Ramos (cell line): ENCODE measurements around the gene TFAP2D.

ENCODE experiments used
- in situ Hi-C: fragments of 300-500 bp; cut with MboI; formaldehyde crosslinking; loops from one replicate; pipeline ENCODE4 v1.14.3; 2022; ENCODE audit warnings: low sequenced_read_pairs; ENCODE audit not compliant: unreplicated experiment

The TFAP2D gene

DNA sequence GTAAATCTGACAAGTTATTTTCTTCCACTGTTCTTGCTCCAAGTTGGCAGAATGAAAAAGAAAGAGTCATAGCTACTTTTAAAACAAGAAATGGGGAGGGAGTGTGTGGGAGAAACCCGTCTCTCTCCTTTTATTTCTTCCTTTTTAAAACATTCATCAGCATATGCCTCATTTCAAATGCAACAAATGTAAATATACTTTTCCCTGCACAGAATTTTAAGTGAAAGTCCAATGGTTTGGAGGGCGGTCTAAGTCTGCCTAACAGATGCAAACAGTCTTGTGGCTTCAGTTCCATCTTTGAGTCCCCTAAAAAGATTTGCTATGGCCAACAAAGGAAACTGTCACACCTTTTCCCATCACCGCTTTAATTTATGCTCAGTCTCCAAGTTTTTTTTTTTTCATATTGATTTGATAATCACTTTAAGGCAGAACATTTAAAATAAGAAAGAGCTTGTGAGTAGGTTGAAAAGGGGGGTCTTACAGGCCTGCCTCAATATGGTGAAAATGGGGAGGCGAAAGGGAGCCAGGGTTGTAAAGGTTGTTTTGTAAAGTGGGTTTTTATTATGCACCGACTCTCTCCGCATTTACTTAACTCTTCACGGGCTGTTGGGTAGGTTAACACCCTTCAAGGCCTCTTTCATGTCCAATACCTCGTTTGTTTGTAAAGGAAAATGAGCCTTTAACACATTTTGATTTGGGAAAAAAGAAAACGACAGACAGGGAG lies 4.6 kb downstream of the TFAP2D start:
- in situ Hi-C loops = no loop called here

DNA sequence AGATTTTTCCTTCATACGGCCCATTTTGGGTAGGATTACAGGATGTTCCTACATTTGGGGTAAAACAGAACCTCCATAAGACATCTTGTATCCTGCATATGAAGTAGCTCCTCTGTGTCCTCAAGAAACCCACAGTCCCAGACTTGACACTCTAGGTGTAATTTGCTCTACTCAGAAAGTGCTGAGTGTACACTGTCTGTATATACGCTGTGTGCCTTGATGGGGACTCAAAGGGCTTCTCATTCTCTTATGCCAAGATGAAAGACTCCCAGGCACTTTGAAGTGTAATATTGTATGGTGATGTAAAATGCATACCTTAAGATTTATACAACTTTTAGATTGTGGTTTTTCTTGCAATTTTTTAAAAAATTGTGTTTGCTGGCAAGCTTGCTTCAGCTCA lies 5.2 kb downstream of the TFAP2D start:
- in situ Hi-C loops = no loop called here

DNA sequence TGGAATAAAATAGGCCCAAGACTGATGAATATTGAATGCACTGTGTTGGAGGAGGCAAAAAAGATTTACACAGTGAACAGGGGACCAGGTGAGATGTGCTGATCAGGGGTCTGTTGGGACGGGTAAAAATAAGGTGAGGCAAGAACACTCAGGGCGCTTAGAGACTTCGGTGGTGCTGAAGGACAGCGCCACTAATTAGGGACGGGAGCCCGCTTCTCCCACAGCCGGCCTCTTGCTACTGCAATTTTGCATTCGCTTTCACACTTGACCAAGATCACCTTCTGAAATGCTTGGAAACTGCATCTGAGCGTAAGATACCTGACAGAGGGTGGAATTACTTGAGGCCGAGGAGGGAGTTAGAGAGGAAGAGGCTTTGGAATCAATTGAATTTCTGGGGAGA lies 7.3 kb downstream of the TFAP2D start:
- in situ Hi-C loops = no loop called here

DNA sequence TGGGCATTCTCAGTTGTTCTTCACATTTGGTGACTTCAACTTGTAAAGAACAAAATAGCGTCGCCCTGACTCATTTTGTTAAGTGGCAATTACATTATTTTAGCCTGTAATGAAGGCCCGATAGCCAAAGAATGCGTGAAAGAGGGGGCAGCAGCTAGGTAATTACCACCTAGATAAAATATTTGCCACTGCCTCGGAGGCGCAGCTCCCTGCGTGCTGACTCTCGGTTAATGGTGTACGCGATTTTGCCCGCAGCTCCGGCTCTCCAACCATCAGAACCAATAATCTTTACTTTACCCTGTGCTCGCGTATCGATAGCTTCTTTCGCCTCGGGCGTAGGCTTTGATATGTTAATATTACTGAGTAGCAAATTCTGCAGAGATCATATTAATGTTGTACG lies 8.7 kb downstream of the TFAP2D start:
- in situ Hi-C loops = no loop called here

DNA sequence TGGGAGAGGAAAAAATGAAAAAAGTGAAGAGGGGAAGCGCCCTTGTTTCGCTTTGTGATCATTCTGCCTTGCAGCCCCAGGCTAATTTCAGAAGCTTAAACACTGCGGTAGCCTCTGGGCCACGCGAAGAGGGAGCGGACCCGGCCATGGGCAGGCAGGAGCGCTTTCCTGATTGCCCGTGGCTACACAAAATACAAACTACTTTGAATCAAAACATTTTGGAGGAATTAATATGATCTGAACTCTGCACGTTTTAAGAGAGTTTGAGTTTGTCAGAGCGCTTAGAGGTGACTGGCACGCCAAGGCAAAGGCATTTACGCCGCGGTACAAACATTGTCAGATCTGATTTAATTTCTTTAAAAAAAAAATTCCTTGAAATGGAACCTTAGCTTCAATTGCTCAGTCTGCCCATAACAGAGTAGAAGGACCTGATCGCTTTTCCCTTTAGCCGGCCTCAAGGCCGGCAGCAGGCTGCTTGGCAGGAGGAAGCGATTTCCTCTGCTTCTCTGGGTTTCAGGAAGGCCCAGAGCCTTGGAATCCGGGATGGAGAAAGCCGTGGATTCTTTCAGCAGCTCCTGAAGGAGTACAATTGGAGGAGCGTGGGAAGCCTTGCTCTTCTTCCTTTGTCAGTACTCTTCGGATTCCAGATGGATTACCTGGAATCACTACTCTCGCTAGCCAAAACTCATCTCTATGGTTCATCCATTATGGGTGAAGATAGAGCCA lies 9.7 kb downstream of the TFAP2D start:
- in situ Hi-C loops = no loop called here

DNA sequence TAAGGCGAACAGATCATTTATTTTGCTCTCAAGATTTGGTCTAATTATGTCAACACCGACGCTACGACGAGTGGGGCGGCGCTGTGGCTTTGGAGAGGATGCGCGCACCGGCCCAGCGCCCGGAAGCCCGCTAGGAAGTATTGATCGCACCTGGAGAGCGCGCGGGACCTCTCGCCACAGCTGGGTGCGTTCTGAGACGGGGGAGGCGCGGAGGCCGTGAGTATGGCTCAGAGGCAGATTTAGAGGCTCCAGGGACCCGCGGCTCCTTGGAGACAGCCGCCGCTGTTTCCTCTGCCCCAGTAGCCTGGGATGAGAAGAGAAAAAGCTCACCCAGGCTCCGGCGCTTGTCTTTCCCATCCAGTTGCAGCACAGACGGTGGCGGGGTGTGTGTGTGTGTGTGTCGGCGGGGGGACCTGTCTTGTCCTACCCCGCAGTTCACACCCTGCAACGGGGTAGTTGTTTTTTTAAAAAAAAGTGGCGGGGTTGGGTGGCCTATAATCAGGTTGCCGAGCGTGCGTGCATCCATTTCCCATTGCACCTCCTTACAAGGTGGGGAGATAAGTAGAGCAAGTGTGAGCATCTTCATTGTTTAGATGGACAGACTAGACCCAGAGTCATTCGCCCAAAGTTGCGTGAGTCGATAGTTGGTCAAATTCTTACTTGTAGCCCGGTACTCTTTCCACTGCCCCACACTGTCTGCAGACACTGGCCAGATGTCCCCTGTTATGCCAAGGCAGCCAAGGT lies 11.2 kb downstream of the TFAP2D start:
- in situ Hi-C loops = no loop called here

DNA sequence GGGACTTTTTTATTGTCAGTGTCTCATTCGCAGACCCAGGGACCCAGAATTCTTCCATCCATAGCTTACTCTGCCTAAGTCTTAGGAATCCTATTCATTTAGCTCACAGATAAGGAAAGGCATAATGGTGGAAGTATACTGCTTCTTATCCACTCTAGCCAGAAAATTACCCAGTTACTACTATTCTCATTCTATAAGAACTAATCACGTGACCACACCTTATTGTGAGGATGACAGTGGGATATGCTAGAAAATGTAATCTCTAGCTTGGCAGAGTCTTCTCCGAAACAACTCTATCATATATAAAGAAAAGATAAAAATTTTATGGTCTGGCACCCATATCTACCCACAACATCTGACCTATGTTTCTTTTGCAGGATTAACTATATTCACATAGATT lies 21.2 kb downstream of the TFAP2D start:
- in situ Hi-C loops = no loop called here

DNA sequence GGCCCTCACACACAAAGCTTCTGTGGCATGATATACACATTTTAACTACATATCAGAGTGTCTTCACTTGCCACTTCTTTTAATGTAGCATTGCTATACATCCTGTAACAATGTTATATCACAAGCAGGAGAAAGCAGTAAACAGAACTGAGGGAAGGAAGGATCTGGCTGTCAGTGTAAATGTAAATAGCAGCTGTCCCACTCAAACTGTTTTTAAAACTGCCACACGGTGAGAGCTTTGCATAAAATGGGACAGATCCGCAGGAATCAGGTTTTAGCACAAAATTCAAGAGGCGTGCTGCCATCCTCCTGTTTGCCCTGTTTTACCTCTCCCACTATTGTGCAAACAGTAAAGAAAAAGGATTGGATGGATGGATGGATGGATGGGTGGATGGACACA lies 28.8 kb downstream of the TFAP2D start:
- in situ Hi-C loops = no loop called here

DNA sequence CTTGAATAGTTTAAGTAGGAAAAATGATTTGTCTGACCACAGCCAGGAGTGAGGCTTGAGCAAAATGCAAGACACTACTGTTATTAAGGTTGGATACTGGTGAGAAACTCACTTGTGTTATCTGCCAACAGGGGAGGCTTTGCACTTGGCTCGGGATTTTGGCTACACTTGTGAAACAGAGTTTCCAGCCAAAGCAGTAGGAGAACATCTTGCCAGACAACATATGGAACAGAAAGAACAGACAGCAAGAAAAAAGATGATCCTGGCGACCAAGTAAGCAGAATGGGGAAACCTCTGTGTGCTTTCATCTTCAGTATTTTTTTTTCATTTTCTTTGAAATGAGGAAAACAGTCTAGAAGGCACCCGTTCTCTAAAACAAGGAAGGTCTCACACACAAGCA lies 31.6 kb downstream of the TFAP2D start:
- in situ Hi-C loops = no loop called here

DNA sequence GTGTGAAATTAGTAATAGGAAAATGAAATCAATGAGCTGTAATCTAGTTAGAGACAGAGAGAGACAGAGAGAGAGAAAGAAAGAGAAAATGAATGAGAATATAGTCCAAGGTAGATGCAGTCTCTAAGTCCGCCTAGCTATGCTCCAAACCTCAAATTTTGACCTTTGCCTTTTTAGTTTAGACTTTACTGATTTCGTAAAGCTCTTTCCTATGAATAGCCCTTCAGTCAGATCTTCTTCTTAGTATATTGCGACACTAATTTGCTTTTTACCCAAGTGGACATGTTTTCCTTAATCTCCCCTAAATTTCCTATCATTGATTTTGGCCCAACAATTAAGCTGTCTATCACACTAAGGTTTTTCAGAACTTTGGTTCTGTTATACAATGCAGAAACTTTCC lies 49.5 kb downstream of the TFAP2D start:
- in situ Hi-C loops = no loop called here

DNA sequence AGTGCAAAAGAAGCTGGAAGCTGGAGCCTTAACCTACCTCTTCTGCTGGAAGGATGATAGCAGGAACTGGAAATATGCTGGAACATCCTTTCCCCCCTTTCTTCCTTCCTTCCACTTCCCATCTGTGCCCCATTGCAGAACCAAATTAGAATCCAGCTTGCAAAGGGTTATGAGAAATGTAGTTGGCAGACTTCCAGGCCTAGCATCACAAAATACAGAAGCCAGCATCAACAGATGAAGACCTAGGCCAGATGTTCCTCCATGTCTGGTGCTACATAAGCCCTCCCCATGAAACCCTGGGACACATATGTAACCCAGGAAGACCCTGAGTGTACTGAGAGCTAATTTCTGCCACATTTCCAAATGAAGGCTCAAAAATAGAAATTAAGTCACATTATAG lies 65.4 kb downstream of the TFAP2D start:
- in situ Hi-C loops = no loop called here

DNA sequence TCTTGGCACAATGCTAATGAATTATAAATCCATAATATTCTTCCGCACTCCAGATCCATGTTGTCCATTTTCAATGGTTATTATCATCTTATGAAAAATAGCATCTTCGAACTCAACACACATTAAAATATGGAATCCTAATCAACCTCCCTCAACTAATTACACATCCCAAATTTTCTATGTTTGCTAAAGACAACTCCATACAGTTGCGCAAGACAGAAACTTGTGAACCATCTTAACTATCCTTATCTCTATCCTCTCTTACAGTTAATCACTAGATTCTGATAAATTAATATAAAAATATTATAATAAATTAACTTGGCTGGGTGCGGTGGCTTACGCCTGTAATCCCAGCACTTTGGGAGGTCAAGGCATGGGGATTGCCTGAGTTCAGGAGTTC lies 67.1 kb downstream of the TFAP2D start:
- in situ Hi-C loops = no loop called here

DNA sequence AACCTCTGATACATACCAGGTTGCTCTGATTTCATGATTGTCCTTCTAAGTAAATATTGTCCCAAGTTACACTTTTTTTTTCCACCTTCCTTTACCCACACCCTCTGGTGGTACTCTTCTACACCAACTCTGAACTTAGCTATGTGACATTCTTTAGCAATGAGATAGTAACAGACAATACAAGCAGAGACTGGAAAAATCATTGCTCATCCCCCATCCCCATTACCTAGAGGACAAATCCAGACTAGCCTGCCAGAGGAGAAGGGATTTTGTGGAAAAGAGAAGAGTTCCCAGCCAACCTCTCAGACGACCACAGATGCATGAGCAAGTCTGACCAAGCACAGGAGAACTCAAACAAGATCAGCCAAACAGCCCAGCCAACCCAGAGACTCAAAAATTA lies 72.6 kb downstream of the TFAP2D start:
- in situ Hi-C loops = no loop called here

DNA sequence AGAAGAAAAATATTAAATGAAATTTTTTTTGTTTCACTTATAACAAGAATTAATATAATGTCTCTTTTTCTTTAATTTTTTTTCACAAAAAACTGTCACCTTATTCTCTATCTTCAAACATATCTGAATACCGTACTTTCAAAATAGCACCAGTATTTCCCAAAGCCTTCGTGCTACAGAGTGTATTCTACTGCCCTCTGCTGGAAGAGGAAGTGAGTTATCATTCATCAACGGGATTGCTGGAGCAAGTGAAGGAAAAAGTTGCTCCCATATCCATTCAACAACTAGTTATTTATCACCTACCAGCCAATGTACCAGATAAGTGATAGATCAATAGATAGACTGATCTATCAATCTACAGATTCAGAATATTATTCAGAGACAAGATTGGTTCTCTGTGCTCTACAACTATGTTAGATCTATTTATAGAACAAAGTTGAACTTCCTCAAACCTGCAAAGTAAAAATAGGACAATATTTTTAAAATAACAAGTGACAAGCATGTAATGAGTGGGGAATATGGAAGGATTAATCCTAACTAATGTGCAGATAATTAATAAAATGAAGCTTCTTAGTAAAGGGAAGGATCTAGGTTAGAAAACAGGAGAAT lies 78.7 kb downstream of the TFAP2D start:
- in situ Hi-C loops = no loop called here

DNA sequence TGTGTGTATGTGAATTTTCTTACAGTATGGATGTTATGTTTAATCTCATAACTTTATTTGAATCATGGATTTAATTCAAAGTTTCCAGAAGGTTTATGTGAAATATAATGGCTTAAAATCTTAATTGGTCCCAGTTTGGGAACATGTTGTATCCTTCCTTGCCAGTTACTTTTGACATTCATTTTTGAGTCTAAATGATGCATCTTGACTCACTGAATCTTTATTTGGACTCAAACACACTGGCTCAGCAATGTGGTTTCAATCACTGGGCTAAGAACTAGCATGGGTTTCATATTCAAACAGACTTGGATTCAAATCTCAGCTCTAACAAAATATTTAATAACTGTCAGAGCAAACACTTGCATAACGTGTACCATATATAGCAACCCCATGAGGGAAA lies 79.4 kb downstream of the TFAP2D start:
- in situ Hi-C loops = no loop called here

DNA sequence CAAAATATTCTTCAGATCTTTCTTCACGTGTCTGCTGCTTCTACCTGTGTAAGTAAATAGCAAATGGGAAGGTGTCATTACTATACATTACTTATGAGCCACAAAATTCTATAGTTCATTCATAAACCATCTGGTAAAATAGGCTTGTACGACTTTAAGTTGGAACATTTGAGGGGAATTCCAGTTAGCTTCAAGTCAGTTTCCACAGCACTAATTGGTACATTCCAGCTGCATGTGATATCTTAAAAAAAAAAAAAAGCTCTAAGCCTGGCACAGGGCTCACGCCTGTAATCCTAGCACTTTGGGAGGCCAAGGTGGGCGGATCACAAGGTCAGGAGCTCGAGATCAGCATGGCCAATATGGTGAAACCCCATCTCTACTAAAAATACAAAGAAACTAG lies 82.2 kb downstream of the TFAP2D start:
- in situ Hi-C loops = no loop called here

DNA sequence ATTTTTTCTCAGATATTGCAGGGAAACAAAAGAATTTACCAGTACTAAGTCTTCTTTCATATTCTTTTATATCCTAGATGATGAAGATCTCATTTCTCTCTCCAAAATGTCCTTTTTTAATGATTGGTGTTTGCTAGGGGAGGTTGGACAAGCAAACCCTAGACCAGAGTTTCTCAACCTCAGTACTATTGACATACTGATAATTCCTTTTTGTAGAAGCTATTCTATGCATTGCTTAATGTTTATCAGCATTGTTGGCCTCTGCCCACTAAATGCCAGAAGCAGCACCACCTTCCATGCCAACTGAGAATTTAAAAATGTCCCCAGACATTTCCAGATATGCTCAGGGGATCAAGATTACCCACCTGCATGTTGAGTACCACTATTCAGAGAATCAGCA lies 91.0 kb downstream of the TFAP2D start:
- in situ Hi-C loops = loop anchor here (25.0 kb wide), 1 partner anchor 1208 kb away; no protein-coding TSS in a partner anchor

DNA sequence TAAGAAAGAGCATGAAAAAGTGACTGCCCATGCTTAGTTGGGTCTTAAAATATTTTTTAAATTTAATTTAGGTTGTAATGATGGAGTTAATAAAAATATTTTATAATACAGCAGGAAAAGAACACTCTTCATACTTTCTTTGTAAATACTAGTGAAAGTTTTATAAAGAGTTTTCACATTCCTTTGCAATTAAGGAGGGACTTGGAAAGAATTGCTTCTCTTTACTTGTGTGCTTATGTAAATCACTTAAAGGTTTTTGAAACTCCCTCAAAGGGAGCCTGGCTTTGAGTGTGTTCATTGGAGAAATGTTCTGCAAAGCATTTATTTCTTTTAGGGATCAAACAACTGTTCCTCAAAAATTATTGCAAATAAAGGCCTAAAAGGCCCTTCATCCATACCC lies 93.7 kb downstream of the TFAP2D start:
- in situ Hi-C loops = loop anchor here (25.0 kb wide), 1 partner anchor 1205 kb away; no protein-coding TSS in a partner anchor

DNA sequence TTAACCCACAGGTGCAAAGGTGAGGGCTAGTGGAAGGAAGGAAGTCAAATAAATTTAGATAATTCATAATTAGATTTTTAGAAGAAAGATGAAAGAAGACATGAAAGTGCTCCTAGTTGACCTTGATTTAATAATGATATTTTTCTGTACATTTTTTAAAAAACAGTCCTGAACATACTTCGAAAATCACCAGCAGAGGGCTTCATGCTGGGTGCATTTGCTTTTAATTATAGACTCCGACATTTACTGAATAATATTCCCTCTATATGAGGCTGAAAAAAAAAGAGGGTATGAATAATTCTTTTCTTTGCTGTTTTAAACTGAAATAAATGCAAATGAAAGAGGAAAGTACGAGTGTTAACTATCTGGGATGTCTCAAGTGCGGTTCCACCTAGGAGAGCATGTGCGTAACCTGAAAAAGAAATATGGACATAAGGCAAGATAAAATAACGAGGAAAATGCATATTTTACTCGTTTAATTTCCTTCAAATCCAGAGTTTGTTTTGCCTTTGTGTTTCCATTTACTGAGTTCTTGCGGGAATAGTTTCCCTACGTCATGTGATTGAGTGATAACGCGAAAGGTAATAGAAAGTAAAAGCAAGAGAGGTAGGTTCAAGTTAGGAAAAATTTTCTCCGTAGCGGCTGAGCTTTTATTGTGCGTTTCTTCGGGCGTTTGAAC lies 102.2 kb downstream of the TFAP2D start:
- in situ Hi-C loops = loop anchor here (10.0 to 25.0 kb wide), 2 partner anchors 939 to 1197 kb away; no protein-coding TSS in a partner anchor

DNA sequence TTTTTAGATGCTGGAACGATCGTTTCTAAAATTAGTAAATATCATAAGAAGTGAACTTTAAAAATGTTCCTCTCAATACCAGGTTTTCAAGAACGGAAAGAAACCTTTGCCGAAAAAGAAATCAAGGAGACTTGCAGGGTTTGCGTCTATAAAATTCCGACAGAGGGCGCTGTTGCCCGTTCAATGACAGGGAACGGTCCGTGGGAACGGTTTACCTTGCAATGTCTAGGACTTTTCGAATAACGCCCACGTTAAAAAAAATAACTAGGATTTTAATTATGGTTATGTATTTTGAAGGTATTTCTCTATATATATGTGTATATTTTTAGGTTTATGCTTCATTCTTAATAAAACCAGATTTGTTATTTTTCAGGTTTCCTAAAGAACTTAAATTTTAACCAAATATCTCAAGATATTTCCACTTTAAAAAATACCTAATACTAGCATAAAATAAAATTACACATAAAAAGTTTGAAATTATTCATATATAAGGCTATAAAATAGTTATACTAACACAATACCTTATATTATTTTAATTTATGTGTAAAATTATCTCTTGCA lies 102.9 kb downstream of the TFAP2D start:
- in situ Hi-C loops = loop anchor here (10.0 to 25.0 kb wide), 2 partner anchors 939 to 1196 kb away; no protein-coding TSS in a partner anchor
